Activated naive CD4-positive, alpha-beta T cell treated with anti-CD3 and anti-CD28 coated beads for 36 hours (primary cell): Measurements from ENCODE around the gene HINFP. TPM values are rescaled to one million over a fixed set of nuclear protein-coding genes. Genes with fewer than 3 reads are reported as not detected.
"Not testable (repeated sequence)": the region's sequence is repeated elsewhere in the genome, so short reads cannot be mapped to it uniquely, and the experiment has no call there.

Experiments used
- CTCF ChIA-PET: fragments of 350-600 bp; sonication (Branson Sonifier 250); formaldehyde crosslinking; loops from one replicate; lab custom pipeline; 2021; ENCODE audit warnings: antibody characterized with exemption; lab: Charles Lee
- DNase-seq: peaks from one replicate; pipeline ENCODE4 v3.0.0-alpha.2; 2020
- H3K27ac Mint-ChIP-seq: one replicate; pipeline ENCODE4 v1.8.0; 2021; ENCODE audit warnings: mild to moderate bottlenecking, mixed read lengths
- H3K27me3 Mint-ChIP-seq: one replicate; pipeline ENCODE4 v1.8.0; 2021; ENCODE audit warnings: low read depth, mixed read lengths
- H3K36me3 Mint-ChIP-seq: one replicate; pipeline ENCODE4 v1.8.0; 2021; ENCODE audit warnings: low read depth, mixed read lengths
- H3K4me1 Mint-ChIP-seq: one replicate; pipeline ENCODE4 v1.8.0; 2021; ENCODE audit warnings: low read depth, mixed read lengths
- H3K4me3 Mint-ChIP-seq: one replicate; pipeline ENCODE4 v1.8.0; 2021; ENCODE audit warnings: mild to moderate bottlenecking, moderate library complexity, mixed read lengths
- H3K9me3 Mint-ChIP-seq: one replicate; pipeline ENCODE4 v1.8.0; 2021; ENCODE audit warnings: mixed read lengths
- intact Hi-C: fragments of 100-400 bp; cut with micrococcal nuclease; formaldehyde crosslinking; loops from one replicate; pipeline ENCODE4 v1.15.1; 2023
- total RNA-seq, 2 experiments: library from RNA; stranded (reverse); gene quantifications; one replicate each; pipeline ENCODE4 v1.2.3, GENCODE V29; 2021

Gene HINFP
- total RNA-seq, 2 experiments from 2014 or later = 24.5 to 25.2 TPM

DNA sequence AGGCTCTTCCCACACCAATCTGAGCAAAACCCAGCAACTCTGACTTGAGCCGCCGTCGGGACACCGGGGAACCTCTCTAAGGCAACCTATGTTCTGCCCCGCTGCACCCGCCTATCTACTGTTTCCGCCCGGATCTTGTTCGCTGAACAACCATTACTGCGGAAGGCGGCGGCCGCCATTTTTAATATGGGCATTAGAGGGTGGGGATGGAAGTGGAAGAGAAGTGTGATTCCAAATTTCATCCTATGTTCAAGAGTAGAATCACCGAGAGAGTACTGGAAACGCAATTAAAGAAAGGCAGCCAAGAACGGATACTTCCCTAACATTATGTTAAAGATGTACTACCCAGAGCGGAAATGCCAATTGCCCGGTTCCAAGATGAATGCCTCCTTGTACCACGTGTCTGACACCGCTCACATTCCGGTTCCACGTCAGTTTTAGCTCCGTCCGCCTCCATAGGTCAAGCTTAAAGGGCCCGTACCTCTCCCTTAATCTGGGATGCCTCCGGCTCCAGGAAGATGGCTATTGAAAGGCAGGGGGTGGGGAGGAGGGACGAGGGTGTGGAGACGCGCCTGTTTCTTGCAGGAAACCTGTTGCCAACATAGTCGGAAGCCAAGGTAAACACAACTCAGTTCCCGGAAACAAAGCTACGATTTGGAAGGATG is 19.5 kb upstream of the HINFP start, which contains the start of gene DPAGT1:
Gene DPAGT1, minus strand, starts transcription at position 95 of the 665 bp plus-strand sequence. CDS start 198 bp downstream, outside the sequence.
- Mint-ChIP-seq H3K9me3 (no peaks in the 10 kb centered on the region), H3K4me3 (peak within 1 kb of the TSS; percentile 94), H3K4me1 (peaks cover 35% of the 10 kb centered on the region), H3K27ac (peak within 1 kb of the TSS; percentile 95), H3K36me3 (peaks cover 26% of the 10 kb centered on the region), H3K27me3 (no peaks in the 10 kb centered on the region)
- intact Hi-C loops = loop anchor here (1.0 to 10.0 kb wide), 11 partner anchors 17 to 877 kb away; partner anchors contain the start of genes HINFP, HMBS, HYOU1 and JAML
- peak; percentile 92 for DNase-seq
- CTCF ChIA-PET = interaction anchor here (0.6 to 1.3 kb wide), 6 partner anchors 34 to 219 kb away, joined by 3 to 6 read pairs (median 3); partner anchors contain the start of genes CBL and VPS11

GRCh38 chr11:119103161-119103664 is 18.2 kb upstream of the HINFP start:
- DNase-seq, H3K27me3 Mint-ChIP-seq, H3K9me3 Mint-ChIP-seq: not testable (repeated sequence)
- peak overlapping the region; percentile 95 for H3K27ac Mint-ChIP-seq
- peak overlapping the region; percentile 94 for H3K4me3 Mint-ChIP-seq
- CTCF ChIA-PET = interaction anchor here (0.6 to 1.3 kb wide), 7 partner anchors 19 to 221 kb away, joined by 3 to 6 read pairs (median 3); partner anchors contain the start of gene VPS11
- intact Hi-C loops = loop anchor here (2.0 to 10.0 kb wide), 4 partner anchors 94 to 878 kb away; partner anchors contain the start of gene JAML
- H3K36me3 Mint-ChIP-seq = peaks cover 16% of the 10 kb centered on the region
- H3K4me1 Mint-ChIP-seq = peaks cover 36% of the 10 kb centered on the region

- H3K4me1 Mint-ChIP-seq = peaks cover 40% of the 10 kb centered on the region
- H3K36me3 Mint-ChIP-seq = peaks cover 14% of the 10 kb centered on the region
- DNase-seq = no peak
- intact Hi-C loops = loop anchor here (2.0 to 10.0 kb wide), 4 partner anchors 93 to 879 kb away; partner anchors contain the start of gene JAML
- H3K27me3 Mint-ChIP-seq = no peaks in the 10 kb centered on the region
- H3K27ac Mint-ChIP-seq = peak overlapping the region; percentile 95
- H3K9me3 Mint-ChIP-seq = no peaks in the 10 kb centered on the region
- CTCF ChIA-PET = interaction anchor here (0.6 to 1.4 kb wide), 3 partner anchors 19 to 205 kb away, joined by 3 read pairs; no protein-coding TSS in a partner anchor
- peak overlapping the region; percentile 43 for H3K4me3 Mint-ChIP-seq
Measured at GRCh38 chr11:119103793-119104192, 17.6 kb upstream of the HINFP start.

- DNase-seq = peak; percentile 94
- Mint-ChIP-seq H3K27ac (peak within 1 kb of the TSS; percentile 95), H3K36me3 (peaks cover 4% of the 10 kb centered on the region), H3K4me1 (peaks cover 38% of the 10 kb centered on the region), H3K4me3 (peak within 1 kb of the TSS; percentile 93), H3K27me3 (no peaks in the 10 kb centered on the region), H3K9me3 (no peaks in the 10 kb centered on the region)
- CTCF ChIA-PET = interaction anchor here (0.6 to 2.0 kb wide), 9 partner anchors 11 to 178 kb away, joined by 3 to 7 read pairs (median 4); partner anchors contain the start of genes CBL, HINFP and SLC37A4
- intact Hi-C loops = loop anchor here (1.0 to 10.0 kb wide), 6 partner anchors 8 to 882 kb away; partner anchors contain the start of genes HINFP, JAML, RPS25 and TRAPPC4
Measured at GRCh38 chr11:119106564-119107537, 14.5 kb upstream of the HINFP start, which contains the start of gene C2CD2L. TSS of gene C2CD2L (plus strand) at chr11:119107344. CDS start at chr11:119107742, 398 bp downstream.

- Mint-ChIP-seq H3K9me3 (no peaks in the 10 kb centered on the region), H3K4me3 (peak overlapping the region; percentile 93), H3K27me3 (no peaks in the 10 kb centered on the region), H3K4me1 (peaks cover 38% of the 10 kb centered on the region), H3K36me3 (peaks cover 4% of the 10 kb centered on the region), H3K27ac (peak overlapping the region; percentile 88)
- no peak for DNase-seq
- intact Hi-C loops = loop anchor here (1.0 to 10.0 kb wide), 6 partner anchors 8 to 883 kb away; partner anchors contain the start of genes HINFP, JAML, RPS25 and TRAPPC4
- CTCF ChIA-PET = interaction anchor here (0.8 to 1.4 kb wide), 3 partner anchors 13 to 98 kb away, joined by 3 to 5 read pairs (median 4); partner anchors contain the start of genes CBL and HINFP
Measured at GRCh38 chr11:119107538-119108145, 13.7 kb upstream of the HINFP start.

- DNase-seq = peak; percentile 61
- intact Hi-C loops = loop anchor here (10.0 kb wide), 1 partner anchor 884 kb away; the partner anchor contains the start of gene JAML
- CTCF ChIA-PET = interaction anchor here (0.5 to 1.9 kb wide), 6 partner anchors 9 to 230 kb away, joined by 3 to 7 read pairs (median 4); no protein-coding TSS in a partner anchor
- H3K4me1 Mint-ChIP-seq = peaks cover 40% of the 10 kb centered on the region
- H3K36me3 Mint-ChIP-seq = peaks cover 8% of the 10 kb centered on the region
- H3K27me3 Mint-ChIP-seq = no peaks in the 10 kb centered on the region
- H3K9me3 Mint-ChIP-seq = no peaks in the 10 kb centered on the region
- H3K4me3 Mint-ChIP-seq = peak overlapping the region; percentile 93
- H3K27ac Mint-ChIP-seq = peak overlapping the region; percentile 88
Measured at GRCh38 chr11:119108146-119108856, 13.1 kb upstream of the HINFP start.

DNA sequence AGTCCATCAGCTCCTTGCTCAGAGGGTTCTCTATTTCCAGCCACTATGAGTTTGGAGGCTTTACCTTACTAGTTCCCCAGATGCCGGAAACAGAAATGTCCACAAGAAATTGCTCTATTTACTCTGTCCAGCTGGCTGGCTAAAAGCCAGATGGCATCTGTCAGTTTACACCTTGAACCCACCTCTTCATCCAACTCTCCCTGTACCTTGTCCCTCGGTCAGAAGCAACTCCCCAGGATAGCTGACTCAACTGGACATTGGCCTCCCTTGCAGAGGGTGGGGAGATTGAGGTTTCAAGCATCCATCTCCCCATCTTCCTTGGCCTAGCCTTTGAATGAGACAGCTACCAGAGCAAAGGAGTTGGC is 12.5 kb upstream of the HINFP start:
- Mint-ChIP-seq H3K4me1 (peaks cover 42% of the 10 kb centered on the region), H3K4me3 (peak overlapping the region; percentile 93), H3K27ac (peak overlapping the region; percentile 88), H3K36me3 (peaks cover 9% of the 10 kb centered on the region), H3K9me3 (no peaks in the 10 kb centered on the region), H3K27me3 (no peaks in the 10 kb centered on the region)
- CTCF ChIA-PET = interaction anchor here (0.5 to 1.9 kb wide), 10 partner anchors 9 to 230 kb away, joined by 3 to 7 read pairs (median 4); a partner anchor contains a TSS
- intact Hi-C loops = loop anchor here (10.0 kb wide), 1 partner anchor 884 kb away; the partner anchor contains the start of gene JAML
- no peak for DNase-seq

DNA sequence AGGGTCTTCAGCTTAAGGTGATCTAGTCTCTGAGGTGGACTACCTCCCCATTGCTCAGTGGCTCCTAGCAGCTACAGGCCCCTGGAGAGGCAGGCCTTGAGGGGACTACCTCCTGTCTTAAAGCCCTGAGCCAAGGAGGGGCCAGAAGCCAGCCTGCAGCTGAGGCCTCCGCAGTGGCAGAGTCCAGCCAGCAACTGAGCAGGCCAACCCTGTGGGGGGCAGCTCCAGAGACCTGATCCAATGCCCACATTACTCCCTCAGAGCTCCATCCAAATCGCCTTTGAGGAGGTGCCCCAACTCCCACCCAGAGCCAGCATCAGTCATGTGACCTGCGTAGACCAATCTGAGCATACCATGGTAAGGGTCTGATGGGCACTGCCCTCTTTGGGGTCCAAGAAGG is 11.5 kb upstream of the HINFP start:
- peak overlapping the region; percentile 37 for H3K27ac Mint-ChIP-seq
- CTCF ChIA-PET = interaction anchor here (0.5 to 1.9 kb wide), 10 partner anchors 10 to 213 kb away, joined by 3 to 7 read pairs (median 3); a partner anchor contains a TSS
- no peak overlapping the region for H3K4me3 Mint-ChIP-seq
- H3K36me3 Mint-ChIP-seq = peaks cover 13% of the 10 kb centered on the region
- H3K9me3 Mint-ChIP-seq = no peaks in the 10 kb centered on the region
- intact Hi-C loops = loop anchor here (10.0 kb wide), 1 partner anchor 885 kb away; the partner anchor contains the start of gene JAML
- DNase-seq = no peak
- no peaks in the 10 kb centered on the region for H3K27me3 Mint-ChIP-seq
- H3K4me1 Mint-ChIP-seq = peaks cover 44% of the 10 kb centered on the region

DNA sequence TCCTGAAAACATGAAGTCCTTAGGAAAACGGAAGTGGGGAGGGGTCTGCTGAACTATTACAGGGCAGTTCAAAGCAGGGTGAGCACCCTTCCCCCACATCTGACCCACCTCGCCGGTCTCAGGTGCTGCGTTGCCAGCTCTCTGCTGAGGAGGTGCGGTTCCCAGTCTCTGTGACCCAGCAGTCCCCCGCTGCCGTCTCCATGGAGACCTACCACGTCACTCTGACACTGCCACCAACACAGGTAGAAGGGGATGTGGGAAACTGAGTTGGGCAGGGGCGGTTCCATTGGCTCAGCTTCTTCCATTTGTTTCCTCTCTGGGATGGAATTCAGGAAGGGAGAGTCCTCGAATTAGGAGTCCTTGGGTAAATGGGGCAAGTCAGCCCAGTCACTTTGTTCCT is 10.9 kb upstream of the HINFP start:
- peaks cover 50% of the 10 kb centered on the region for H3K4me1 Mint-ChIP-seq
- CTCF ChIA-PET = interaction anchor here (0.9 to 1.8 kb wide), 3 partner anchors 13 to 213 kb away, joined by 3 to 6 read pairs (median 3); no protein-coding TSS in a partner anchor

GRCh38 chr11:119111361-119111925 is 9.9 kb upstream of the HINFP start:
- H3K9me3 Mint-ChIP-seq = no peaks in the 10 kb centered on the region
- peaks cover 25% of the 10 kb centered on the region for H3K36me3 Mint-ChIP-seq
- DNase-seq = no peak
- H3K27me3 Mint-ChIP-seq = no peaks in the 10 kb centered on the region
- H3K27ac Mint-ChIP-seq = no peak overlapping the region
- no peak overlapping the region for H3K4me3 Mint-ChIP-seq
- peaks cover 50% of the 10 kb centered on the region for H3K4me1 Mint-ChIP-seq
- CTCF ChIA-PET = interaction anchor here (1.2 kb wide), 1 partner anchor 81 kb away, joined by 4 read pairs; the partner anchor contains the start of gene SLC37A4
- intact Hi-C loops = no loop called here

More for the DNA sequence above, 10.9 kb upstream of the HINFP start:
- H3K36me3 Mint-ChIP-seq = peaks cover 17% of the 10 kb centered on the region
- H3K4me3 Mint-ChIP-seq = no peak overlapping the region
- intact Hi-C loops = no loop called here
- no peaks in the 10 kb centered on the region for H3K27me3 Mint-ChIP-seq
- DNase-seq = no peak
- no peaks in the 10 kb centered on the region for H3K9me3 Mint-ChIP-seq
- peak overlapping the region; percentile 23 for H3K27ac Mint-ChIP-seq
